Measurements from ENCODE around the gene PCBP3. TPM values are rescaled to one million over a fixed set of nuclear protein-coding genes. Genes with fewer than 3 reads are reported as not detected.
"Not testable (repeated sequence)": the region's sequence is repeated elsewhere in the genome, so short reads cannot be mapped to it uniquely, and the experiment has no call there.

Gene PCBP3
- total RNA-seq, 1 experiment from 2014 or later, result 24.1 TPM

DNA sequence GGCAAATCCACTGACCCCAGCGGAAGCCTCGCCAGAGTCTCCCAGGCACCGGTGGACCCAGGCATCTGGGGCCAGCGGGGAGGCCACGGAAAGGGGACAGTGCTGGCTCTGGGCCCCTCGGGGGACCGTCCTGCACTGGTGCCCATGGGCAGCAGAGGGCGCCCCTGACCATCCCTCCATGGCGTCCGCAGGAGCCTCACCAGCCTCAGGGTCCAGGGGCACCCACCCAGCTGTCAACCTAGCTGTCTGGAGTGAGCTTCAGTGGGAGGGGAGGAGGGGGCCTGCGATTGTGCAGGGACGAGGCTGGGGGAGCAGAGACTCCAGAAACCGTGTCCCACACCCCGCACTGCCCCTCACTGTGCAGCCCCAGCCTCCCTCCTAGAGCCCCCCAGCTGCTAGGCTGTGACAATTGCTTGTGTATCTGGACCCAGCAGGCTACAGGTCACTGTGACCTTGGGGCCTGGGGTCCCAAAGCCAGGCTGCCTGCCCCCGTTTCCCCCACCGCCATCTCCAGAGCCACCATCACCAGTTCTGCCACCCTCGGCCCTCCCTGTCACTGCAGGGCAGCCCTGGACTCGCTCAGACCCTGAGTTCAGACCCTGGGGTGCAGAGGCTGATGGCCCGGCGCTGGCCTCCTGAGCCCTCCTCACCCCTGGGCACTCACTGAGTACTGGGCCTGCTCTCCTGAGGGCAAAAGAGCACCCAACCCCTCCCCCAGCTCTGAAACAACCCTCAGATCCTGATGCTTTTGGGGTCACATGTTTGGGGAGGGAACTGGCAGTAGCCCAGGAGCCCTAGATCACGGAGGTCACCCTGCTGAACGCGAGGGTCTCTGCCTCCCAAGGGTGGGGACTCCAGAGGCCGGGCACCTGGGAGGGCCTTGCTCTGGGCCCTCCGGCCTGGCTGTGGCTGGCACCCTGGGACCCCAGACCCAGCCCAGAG is 327.4 kb downstream of the PCBP3 start:
- DNase-seq (ENCODE audit: extremely low read depth, low read depth), result peak; percentile 25

DNA sequence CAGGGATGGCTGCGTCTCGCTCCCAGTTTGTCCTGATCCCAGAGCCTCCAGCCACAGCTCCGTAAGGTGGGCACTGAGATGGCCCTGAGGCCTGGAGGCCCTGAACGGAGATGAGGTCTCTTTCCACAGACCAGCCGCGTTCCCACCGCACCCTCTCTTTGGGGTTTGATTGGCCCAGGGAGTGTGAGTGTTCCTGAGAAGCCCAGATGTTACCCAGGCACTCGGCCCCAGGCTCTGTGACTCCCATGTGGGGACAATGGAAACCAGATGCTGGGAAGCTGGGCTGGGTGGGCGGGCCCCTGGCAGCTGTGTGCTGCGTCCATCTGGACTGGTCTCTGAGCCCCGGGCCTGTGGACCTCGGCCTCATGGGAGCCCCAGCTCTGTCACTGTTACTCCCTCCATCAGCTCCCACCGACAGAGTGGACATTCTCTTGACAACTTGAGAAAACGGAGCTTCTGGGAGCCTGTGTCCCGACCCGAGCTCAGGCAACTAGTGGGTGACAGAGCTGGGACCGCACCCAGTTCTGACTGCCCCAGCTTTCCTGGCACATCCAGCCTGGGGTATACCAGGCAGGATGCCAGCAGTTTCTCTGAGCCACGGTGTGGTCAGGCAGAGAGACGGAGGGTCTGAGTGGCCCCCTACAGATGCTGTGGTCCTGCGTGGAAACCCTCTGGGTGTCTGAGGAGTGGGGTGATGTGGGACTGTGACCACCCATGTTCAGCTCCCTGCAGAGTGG is 328.3 kb downstream of the PCBP3 start:
- no peak for DNase-seq (ENCODE audit: extremely low read depth, low read depth)

DNA sequence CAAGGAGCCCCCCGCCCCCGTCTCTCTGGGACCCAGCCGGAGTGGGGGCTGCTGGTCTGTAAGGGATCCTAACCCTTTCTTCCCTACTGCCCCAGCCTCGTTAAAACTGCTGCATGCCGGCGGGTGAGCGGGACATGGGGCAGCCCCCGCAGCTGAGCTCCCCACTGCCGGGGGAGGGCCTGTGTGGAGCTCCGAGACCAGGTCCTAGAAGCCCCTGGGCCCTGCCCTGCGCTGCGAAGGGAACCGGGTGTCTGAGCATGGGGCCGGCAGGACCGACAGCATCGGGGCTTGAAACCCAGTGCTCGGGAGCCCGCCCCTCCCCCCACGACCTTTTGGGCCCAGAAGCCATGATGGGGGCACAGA is 328.8 kb downstream of the PCBP3 start:
- no peak for DNase-seq (ENCODE audit: extremely low read depth, low read depth)

DNA sequence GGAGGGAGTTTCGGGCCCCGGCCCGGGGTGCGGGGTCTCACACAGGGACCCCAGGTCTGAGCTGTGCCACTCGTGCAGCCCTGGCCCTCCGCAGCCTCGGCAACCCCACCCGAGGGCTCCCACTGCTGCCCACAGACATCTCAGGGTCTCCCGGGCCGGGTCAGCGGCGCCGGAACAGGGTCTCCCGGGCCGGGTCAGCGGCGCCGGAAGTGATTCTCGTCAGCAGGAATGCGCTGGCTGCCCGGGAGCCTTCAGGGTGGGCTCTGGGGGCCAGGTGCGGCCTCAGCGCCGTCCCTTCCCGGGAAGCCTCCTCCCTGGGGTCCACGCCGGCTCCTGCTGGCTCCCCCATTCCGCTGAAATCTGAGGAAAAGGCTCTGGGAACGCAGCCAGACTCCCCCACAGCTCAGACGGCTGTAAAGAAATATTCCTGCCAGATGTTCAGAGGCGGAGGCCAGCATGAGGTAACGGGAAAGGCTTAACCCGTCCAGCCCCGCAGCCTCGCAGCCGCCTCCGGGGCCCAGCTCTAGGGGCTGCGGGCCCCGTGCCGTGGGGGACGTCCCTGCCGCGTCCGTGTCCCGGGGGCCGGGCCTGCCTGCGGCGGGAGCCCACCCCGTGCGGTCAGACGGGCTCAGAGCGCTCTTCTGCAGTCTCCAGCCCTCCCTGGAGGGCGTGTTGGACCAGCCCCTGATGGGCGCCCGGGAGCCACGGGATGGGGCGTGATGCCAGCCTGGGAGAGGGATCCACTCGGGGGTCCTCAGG is 329.4 kb downstream of the PCBP3 start:
- no peak for DNase-seq (ENCODE audit: extremely low read depth, low read depth)

DNA sequence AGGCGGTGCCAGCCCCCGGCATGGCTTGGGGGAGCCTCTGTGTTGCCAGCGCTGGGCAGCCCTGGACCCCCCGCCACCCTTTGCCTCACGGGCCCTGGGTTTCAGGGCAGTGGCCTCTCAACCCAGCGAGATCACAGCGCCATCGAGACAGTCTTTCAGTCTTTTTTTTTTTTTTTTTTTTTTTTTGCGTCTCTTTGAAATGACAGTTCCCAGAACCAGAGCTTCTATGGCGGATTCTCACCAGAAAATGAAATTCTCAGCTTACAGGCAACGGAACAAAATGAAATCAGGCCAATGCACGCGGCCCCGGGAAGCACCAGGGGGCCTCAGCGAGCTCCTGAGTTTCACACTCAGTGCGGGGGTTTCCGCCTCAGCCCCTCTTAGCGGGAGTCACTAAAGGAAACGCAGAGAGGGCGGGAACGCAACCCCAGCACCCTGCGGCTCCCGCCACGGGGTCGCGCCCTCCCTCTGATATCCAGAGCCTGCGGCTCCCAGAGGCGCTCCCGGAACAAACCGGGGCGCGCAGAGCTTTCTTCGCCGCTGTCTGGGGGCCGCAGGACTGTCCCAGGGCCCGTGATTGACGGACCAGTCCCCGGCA is 330.0 kb downstream of the PCBP3 start:
- peak; percentile 38 for DNase-seq (ENCODE audit: extremely low read depth, low read depth)

DNA sequence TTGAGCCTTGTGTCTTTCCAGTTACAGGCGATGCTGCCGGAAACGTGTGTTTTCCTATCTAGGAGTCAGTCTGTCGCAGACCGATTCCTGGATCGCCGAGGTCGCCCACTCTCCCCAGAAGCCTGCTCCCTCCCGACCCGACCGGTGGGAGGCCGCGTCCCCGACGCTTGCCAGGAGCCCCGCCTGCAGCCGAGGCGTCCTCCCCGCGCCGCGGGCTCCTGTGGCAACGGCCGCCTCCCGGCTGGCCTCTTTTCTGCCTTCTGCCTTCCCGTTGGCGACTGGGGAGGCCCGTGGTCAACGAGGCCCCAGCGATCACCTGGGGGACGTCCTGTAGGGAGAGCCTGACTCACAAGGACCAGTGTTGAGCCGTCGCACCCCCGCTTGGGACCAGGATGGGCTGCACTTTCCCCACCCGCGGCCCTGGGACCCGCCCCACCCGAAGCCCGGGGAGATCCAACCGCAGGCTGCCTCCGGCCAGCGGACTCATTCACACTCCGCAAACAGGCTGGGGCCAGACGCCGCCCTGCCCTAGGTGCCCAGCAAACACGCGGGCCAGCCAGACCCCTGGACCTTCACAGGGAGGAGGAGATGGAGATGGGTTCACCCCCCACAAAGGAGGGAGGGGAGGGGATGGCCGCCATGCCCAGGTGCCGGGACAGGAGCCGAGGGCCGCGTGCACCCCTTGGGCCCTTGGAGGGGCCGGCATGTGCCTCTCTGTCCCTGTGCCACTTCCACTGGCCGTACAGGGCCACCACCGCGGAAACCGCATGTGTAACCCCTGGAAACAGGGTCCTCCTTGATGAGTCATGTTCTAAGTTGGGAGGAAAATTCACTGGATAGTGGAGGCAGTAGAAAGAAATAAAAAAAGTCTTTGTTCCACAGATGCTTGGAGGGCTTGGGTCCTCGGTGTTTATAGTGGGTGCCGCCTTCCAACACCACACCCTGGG is 330.8 kb downstream of the PCBP3 start:
- DNase-seq (ENCODE audit: extremely low read depth, low read depth), result no peak

DNA sequence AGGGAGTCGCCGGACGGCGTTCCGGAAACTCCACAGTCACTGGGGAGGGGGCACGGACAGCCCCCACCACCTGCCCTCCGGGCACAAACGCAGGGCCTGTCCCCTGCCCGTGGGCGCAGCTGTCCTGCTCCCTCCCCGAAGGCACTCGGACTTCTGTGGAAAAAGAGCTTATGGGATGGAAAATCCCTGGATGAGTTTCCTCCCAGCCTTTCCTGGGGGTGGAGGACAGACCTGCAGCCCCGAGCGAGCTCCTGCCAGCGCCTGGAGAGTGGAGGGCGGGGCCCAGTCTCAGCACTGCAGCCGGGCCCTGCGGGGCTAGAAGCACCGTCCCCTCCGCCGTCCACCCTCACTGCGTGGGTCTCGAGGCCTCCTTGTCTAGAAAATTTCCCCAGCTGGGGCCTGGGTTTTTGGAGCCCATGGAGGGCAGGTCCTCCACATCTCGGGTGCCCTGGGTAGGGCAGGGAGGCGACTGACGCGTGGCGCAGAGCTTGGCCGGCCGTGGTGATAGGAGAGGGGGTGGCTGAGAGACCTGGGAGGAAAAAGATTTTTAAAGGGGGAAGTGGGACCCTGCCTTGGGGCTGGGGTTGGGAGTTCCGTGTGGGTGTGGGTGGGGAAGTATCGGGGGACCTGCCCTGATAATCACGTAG is 331.6 kb downstream of the PCBP3 start:
- no peak for DNase-seq (ENCODE audit: extremely low read depth, low read depth)

DNA sequence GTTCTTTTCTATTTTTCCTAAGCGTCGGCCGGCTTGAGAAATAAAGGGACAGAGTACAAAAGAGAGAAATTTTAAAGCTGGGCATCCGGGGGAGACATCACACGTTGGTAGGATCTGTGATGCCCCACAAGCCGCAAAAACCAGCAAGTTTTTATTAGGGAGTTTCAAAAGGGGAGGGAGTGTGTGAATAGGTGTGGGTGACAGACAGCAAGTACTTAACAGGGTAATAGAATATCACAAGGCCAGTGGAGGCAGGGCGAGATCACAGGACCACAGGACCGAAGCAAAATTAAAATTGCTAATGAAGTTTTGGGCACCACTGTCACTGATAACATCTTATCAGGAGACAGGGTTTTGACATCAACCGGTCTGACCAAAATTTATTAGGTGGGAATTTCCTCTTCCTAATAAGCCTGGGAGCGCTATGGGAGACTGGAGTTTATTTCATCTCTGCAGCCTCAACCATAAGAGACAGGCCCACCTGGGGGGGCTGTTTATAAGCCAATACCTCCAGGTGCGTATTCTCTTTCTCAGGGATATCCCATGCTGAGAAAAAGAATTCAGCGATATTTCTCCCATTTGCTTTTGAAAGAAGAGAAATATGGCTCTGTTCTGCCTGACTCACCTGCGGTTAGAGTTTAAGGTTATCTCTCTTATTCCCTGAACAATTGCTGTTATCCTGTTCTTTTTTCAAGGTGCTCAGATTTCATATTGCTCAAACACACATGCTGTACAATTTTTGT is 332.3 kb downstream of the PCBP3 start:
- DNase-seq (ENCODE audit: extremely low read depth, low read depth), result not testable (repeated sequence)

DNA sequence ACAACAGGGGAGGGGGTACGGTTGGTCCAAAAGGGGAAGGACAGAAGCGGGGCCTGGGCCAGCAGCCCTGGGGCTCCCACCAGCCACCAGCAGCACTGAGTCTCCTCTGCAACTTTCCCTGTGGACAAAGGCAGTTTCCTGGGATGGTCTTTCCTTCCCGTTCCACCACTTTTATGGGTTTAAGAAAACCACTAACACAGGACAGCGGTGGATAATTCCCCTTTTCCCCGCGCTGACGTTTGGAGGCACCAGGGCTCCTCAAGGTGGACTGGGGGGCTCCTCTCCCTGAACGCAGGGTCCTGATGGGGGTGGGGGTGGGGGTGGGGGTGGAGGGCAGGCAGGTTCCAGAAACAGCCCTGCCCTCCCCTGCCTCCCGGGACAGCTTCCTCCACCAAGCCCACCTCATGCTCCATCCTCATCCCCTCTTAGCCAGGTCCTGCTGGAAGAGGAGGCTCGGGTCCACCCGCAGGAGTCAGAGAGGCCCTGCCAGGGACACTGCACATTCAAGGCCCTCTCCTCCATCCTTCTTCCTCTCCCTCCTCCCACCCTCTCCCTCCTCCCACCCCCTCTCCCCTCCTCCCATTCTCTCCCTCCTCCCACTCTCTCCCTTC is 333.3 kb downstream of the PCBP3 start:
- no peak for DNase-seq (ENCODE audit: extremely low read depth, low read depth)

DNA sequence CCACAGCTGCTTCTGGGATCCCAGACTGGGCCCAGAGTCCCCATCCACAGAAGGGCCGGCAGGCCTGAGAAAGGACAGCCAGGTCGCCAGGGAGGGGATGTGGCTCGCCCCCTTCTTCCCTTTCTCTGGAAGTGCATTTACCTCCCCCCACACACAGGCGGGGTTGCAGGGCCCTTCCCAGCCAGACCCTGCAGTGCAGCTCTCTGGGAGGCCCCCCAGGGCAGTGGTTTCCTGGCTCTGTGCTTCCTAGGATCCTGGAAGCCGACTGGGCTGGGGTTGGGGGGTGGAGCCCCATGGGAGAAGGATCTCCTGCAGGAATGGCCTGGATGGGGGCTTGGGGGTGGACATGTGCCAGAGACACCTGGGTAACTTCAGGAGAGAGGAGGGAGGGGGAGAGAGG is 333.9 kb downstream of the PCBP3 start:
- no peak for DNase-seq (ENCODE audit: extremely low read depth, low read depth)

DNA sequence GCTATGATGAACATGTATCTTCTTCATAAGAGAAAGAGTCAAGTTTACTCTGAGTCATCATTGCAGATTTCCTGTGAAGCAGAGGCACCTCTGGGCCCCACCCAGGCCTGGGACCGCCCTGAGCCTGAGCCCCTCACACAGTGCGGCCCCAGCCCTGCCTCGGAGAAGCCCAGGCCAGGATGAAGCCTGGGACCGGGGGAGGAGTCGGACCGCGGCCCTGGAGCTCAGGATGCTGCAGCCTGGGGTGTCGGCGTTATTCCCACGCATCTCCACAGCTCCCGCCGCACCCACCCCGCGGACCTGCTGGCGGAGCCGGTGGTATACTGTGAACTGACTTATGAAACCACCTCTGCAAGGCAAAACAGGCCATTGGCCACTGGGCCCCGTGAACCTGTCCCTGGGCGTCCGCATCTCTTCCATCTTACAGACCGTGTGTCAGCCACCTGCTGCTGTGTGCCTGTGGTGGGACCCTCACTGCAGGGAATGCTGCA is 335.7 kb downstream of the PCBP3 start:
- peak; percentile 22 for DNase-seq (ENCODE audit: extremely low read depth, low read depth)

DNA sequence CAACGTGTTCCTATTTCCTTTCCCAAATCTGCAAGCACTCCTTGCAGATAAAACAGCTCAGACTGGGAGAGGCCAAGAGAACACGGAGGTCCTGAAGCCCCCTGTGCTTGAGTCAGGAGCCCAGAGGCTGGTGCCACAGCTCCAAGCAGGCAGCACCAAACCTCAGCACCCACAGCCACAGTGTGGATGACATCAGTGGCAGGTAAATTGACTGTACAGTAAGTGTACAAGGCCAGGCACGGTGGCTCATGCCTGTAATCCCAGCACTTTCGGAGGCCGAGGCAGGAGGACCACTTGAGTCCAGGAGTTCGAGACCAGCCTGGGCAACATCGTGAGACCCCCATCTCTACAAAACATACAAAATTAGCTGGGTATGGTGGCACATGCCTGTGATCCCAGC is 336.1 kb downstream of the PCBP3 start:
- no peak for DNase-seq (ENCODE audit: extremely low read depth, low read depth)

DNA sequence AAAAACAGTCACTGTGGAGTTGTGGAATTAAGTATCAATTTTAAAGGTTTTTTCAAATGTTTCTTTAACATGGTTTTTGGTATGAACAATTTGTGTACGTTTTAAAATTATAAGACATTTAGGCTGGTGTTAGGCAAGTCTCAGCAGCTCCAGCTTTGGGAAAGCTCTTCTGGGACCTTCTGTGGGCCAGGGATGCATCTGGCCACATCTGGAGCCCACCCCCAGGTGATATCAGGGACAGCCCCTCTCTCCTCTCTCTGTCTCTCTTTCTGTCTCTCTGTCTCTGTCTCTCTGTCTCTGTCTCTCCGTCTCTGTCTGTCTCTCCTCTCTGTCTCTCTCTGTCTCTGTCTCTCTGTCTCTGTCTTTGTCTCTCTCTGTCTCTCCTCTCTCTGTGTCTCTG is 336.7 kb downstream of the PCBP3 start:
- DNase-seq (ENCODE audit: extremely low read depth, low read depth), result no peak

DNA sequence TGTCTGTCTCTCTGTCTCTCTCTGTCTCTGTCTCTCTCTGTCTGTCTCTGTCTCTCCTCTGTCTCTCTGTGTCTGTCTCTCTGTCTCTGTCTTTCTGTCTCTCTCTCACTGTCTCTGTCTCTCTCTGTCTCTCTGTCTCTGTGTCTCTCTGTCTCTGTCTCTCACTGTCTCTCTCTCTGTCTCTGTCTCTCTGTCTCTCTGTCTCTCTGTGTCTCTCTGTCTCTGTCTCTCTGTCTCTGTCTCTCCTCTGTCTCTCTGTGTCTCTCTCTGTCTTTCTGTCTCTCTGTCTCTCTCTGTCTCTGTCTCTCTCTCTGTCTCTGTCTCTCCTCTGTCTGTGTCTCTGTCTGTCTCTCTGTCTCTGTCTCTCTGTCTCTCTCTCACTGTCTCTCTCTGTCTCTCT is 337.2 kb downstream of the PCBP3 start:
- DNase-seq (ENCODE audit: extremely low read depth, low read depth), result no peak

DNA sequence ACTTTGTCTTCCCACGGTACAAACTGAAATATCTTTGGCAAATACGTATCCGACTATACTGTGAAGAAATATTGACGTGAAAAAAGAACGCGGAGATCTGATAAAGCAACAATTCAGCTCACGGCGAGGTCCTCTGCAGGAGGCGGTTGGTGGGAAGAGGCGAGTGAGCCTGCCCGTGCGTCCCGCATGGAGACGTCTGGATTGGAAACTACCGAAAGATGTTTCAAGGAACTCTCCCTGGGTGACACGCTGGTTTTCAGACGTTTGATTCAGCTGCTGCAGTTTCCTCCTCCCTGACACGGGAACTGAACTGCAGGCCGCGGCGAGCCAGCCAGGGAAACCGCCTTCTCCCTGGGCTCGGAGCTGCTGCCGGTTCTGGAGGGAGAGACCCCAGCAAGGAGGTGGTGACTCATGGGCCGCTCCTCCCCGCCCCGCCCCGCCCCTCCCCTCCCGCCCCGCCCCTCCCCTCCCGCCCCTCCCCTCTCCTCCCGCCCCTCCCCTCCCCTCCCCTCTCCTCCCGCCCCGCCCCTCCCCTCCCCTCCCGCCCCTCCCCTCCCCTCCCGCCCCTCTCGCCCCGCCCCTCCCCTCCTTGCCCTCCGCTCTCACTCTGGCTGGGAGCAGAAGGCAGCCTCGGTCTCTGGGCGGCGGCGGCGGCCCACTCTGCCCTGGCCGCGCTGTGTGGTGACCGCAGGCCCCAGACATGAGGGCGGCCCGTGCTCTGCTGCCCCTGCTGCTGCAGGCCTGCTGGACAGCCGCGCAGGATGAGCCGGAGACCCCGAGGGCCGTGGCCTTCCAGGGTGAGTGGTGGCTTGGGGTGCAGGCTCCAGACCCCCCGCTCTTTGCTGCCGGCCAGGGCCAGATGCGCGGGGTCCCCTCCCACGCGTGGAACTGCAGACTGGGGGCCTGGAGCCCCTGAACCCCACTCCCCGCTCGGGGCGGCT is 337.9 kb downstream of the PCBP3 start, which contains the start of gene COL6A1:
TSS of gene COL6A1 (plus strand) at position 620 of the 941 bp plus-strand sequence. CDS start at position 701, 81 bp downstream.
- peak; percentile 37 for DNase-seq (ENCODE audit: extremely low read depth, low read depth)

DNA sequence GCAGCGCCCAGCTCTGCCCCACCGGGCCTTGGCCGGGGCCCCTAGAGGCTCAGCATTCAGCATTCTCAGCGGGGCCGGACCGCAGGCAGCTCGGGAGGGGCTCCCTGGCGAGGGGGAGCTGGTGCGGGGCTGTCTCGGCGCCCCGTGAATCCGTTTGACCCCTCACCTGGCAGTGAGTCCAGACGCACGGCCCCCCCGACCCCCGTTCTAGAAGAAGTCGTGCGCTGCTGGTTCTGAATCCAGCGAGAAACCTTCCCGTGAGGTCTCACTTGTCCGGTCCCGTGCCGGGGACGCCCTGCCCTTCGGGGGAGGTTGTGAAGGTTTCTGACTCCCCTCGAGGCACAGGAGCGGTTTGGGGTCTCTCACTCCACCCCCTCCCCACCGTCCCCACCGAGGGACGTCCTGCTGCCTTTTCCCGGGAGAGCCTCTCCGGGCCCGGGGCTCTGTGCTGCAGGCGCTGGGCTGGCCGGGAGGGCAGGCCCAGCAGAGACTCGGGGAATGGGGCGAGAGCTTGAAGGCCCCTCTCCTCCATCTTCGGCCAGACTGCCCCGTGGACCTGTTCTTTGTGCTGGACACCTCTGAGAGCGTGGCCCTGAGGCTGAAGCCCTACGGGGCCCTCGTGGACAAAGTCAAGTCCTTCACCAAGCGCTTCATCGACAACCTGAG is 338.7 kb downstream of the PCBP3 start:
- no peak for DNase-seq (ENCODE audit: extremely low read depth, low read depth)

Measured in NCI-H460 (cell line).